Right lobe of liver (tissue), 6 donors: Measurements from ENCODE around the gene RELA. TPM values are rescaled to one million over a fixed set of nuclear protein-coding genes. Genes with fewer than 3 reads are reported as not detected.
A peak's percentile ranks its signal among the peaks of the same experiment; 100 is the strongest.

Source experiments
- ATAC-seq, 4 donors: fragments of 200-7000 bp; cut with Tn5 transposase; one replicate each; pipeline ENCODE4 v1.9.1; 2020; ENCODE audit warnings: mild to moderate bottlenecking in 4 of 4, moderate library complexity in 4 of 4
- DNase-seq, 3 donors: peaks; one replicate each; pipeline ENCODE4 v3.0.0-alpha.2; 2020
- H3K27ac ChIP-seq, 3 donors: fragments of 200-600 bp; one replicate each; pipeline ENCODE4 v1.8.0; 2022
- H3K27me3 ChIP-seq, 2 donors: fragments of 200-600 bp; one replicate each; pipeline ENCODE4 v1.8.0; 2022
- H3K36me3 ChIP-seq, 4 donors: fragments of 200-600 bp; sonication (generic) in 1 of 4; one replicate each; pipeline versions ENCODE4 v1.5.1 to v1.8.0; 2017 to 2022; ENCODE audit warnings: control low read depth in 1 of 4
- H3K4me1 ChIP-seq, 4 donors: fragments of 200-600 bp; sonication (generic) in 1 of 4; one replicate each; pipeline versions ENCODE4 v1.5.1 to v1.8.0; 2017 to 2022; ENCODE audit warnings: control low read depth in 1 of 4
- H3K4me3 ChIP-seq, 3 donors: fragments of 200-600 bp; one replicate each; pipeline ENCODE4 v1.8.0; 2022
- H3K9me3 ChIP-seq, 4 donors: fragments of 200-600 bp; sonication (generic) in 1 of 4; one replicate each; pipeline versions ENCODE4 v1.5.1 to v1.8.0; 2017 to 2022; ENCODE audit warnings: control low read depth in 1 of 4
- POLR2A ChIP-seq: fragments of 450-650 bp; IDR thresholded peaks from one replicate; pipeline ENCODE4 v1.6.1; 2017; ENCODE audit warnings: antibody characterized with exemption, mild to moderate bottlenecking
- WGBS: methylation state at CpG from one replicate; pipeline ENCODE4 v1.1.6; 2018; ENCODE audit warnings: low coverage, low lambda C conversion rate; ENCODE audit not compliant: insufficient coverage; ENCODE audit errors: missing lambda C conversion rate; 5-methylcytosine and 5-hydroxymethylcytosine counted together
- intact Hi-C, 2 donors: fragments of 100-400 bp; cut with DNase I; formaldehyde crosslinking; loops; one replicate each; pipeline versions ENCODE4 v1.11.2 to v1.14.1; 2022
- total RNA-seq, 6 experiments: library from RNA; depleted of rRNA in 2 of 6; stranded (reverse); fragments of >200 nt in 2 of 6; fragmentation: NEBNext Ultra II Directional in 3 of 6; extraction: Animal tissue kit (Norgen Biotek cat#: 25700) in 3 of 6; gene quantifications; one replicate each; pipeline versions ENCODE4 v1.1.0 to v1.2.4, GENCODE V29; 2016 to 2023
- TF ChIP-seq, protein P1 (sequence below), 4 donors: fragments of 200-600 bp in 3 of 4; fragments of 450-650 bp in 1 of 4; IDR thresholded peaks; one replicate each; pipeline versions ENCODE4 v1.5.1 to v1.8.0; 2016 to 2022; ENCODE audit warnings: antibody characterized with exemption in 4 of 4, mild to moderate bottlenecking in 2 of 4
- donor health status: DM: no; HTN: yes; CAD: no.
- donor health status: DM: no; HTN: no; CAD: no.
- donor health status: DM: no; HTN: no; CAD: no.
- donor health status: DM: no; HTN: yes; CAD: no.
- donor health status: DM: no; HTN: yes; CAD: no.

The RELA gene
- total RNA-seq, 6 experiments from 2014 or later = 27.8 to 51.1 (median 41.9) TPM

DNA sequence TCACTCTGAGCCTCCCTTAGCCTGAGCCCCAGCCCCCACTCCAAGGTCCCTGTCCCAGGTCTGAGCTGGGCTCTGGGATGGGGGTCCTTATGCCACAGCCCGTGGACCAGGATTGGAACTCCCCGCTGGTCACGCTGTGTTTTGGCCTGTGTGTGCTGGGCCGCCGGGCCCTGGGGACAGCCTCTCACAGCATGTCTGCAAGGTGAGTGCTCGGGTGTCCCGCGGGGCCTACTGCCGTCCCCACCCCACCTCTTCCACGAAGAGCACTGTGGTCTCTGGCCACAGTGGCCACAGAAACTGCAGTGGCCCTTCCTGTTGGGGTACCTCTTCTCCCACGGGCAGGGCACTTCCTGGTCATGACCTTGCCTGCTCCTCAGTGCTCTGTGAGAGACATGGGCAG lies 28.3 kb downstream of the RELA start:
- ATAC-seq (no peak), DNase-seq (no peak)
- Histone ChIP-seq H3K36me3 (peaks cover 0 to 37% (median 13%) of the 10 kb centered on the region in 4 donors), H3K27ac (no peak overlapping the region), H3K4me1 (peaks cover 0 to 31% (median 11%) of the 10 kb centered on the region in 4 donors), H3K4me3 (no peak overlapping the region), H3K27me3 (no peaks in the 10 kb centered on the region), H3K9me3 (no peaks in the 10 kb centered on the region)
- no CpG with 5 or more reads among the region's 11 CpGs for WGBS
- intact Hi-C loops = no loop called here
- TF ChIP-seq POLR2A = no peak
- TF ChIP-seq, protein P1, sequence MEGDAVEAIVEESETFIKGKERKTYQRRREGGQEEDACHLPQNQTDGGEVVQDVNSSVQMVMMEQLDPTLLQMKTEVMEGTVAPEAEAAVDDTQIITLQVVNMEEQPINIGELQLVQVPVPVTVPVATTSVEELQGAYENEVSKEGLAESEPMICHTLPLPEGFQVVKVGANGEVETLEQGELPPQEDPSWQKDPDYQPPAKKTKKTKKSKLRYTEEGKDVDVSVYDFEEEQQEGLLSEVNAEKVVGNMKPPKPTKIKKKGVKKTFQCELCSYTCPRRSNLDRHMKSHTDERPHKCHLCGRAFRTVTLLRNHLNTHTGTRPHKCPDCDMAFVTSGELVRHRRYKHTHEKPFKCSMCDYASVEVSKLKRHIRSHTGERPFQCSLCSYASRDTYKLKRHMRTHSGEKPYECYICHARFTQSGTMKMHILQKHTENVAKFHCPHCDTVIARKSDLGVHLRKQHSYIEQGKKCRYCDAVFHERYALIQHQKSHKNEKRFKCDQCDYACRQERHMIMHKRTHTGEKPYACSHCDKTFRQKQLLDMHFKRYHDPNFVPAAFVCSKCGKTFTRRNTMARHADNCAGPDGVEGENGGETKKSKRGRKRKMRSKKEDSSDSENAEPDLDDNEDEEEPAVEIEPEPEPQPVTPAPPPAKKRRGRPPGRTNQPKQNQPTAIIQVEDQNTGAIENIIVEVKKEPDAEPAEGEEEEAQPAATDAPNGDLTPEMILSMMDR (IDR thresholded peaks at IDR 0.05) = no peak

DNA sequence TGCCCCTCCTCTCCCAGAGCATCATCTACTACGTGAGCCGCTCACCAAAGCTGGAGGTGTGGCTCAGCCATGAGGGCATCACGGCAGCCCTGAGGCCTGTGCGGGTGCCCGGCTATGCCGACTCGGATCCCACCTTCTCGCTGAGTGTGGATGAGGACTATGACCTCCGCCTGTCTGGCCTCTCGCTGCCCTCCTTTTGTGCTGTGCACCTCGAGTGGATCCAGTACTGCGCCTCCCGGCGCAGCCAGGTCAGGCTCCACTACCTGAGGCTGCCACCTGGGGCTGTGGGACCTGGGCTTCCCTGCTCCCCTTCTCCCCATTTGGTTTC lies 28.6 kb downstream of the RELA start:
- Histone ChIP-seq H3K36me3 (peaks cover 0 to 41% (median 13%) of the 10 kb centered on the region in 4 donors), H3K27me3 (no peaks in the 10 kb centered on the region), H3K4me1 (peaks cover 0 to 31% (median 10%) of the 10 kb centered on the region in 4 donors), H3K9me3 (no peaks in the 10 kb centered on the region), H3K4me3 (no peak overlapping the region), H3K27ac (no peak overlapping the region)
- intact Hi-C loops = no loop called here
- ATAC-seq = no peak
- no peak for DNase-seq
- WGBS = 40% methylated on average over 1 of the region's 14 CpGs
- no peak for TF ChIP-seq POLR2A
- TF ChIP-seq, protein P1 (IDR thresholded peaks at IDR 0.05) = no peak

DNA sequence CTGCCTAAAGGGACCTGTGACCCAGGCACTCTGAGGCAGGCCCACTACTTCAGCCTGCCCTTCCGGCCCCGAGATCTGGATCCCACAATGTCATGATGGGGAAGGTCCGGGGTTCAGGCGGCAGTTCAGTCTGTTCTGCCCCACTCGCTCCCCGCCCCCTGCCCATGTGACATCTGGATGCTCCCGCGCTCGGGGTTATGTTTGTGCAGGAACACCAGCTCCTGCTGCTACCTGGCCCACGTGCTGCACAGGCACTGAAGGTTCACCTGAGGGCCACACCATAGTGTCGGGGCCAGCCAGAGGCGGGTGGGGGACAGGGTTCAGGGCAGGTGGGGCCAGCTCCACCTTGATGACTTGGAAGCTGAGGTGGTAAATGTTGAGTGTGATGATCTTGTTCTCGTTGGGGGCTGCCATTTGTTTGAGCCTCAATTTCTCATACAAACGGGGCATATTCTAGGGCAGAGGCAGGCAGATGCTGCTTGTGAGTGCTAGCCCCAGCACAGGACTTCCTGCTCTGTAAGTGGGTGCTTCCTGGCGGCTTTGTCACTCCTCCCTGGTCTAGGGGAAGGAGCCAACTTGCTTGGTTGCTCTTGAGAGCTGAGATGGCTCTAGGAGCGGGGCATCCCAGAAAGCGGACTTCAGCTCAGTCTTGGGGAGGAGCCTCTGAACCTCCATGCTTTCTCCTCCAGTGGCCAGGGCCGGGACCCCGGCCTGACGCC lies 29.2 kb downstream of the RELA start:
- no peak for TF ChIP-seq POLR2A
- TF ChIP-seq, protein P1 (IDR thresholded peaks at IDR 0.05) = no peak
- intact Hi-C loops = no loop called here
- 30% methylated on average over 9 of the region's 20 CpGs for WGBS
- Histone ChIP-seq H3K27me3 (no peaks in the 10 kb centered on the region), H3K36me3 (peaks cover 0 to 46% (median 13%) of the 10 kb centered on the region in 4 donors), H3K4me1 (peaks cover 0 to 30% (median 7%) of the 10 kb centered on the region in 4 donors), H3K9me3 (no peaks in the 10 kb centered on the region), H3K4me3 (no peak overlapping the region), H3K27ac (no peak overlapping the region)
- DNase-seq (peak in 2 of 3 donors; percentile 79 to 80), ATAC-seq (peak in 3 of 4 donors; percentile 3 to 60 (median 33))

DNA sequence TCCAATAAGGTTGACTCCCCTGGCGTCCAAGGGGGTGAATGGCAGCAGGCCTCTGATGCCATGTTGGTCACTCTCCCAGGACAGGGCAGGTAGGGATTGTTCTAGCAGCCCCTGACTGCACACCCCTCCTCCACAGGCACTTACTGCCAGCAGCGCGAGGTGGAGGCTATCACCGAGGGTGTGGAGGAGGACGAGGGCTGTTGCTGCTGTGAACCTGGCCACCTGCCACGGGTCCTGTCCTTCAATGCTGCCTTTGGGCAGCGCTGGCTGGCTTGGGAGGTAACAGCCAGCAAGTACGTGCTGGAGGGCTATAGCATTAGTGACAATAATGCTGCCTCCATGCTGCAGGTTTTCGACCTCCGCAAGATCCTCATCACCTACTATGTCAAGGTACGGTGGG lies 32.5 kb downstream of the RELA start:
- ATAC-seq (no peak), DNase-seq (no peak)
- H3K27ac ChIP-seq = no peak overlapping the region
- no CpG with 5 or more reads among the region's 11 CpGs for WGBS
- no peaks in the 10 kb centered on the region for H3K9me3 ChIP-seq
- intact Hi-C loops = no loop called here
- peaks cover 0 to 10% (median 4%) of the 10 kb centered on the region in 4 donors for H3K4me1 ChIP-seq
- H3K27me3 ChIP-seq = no peaks in the 10 kb centered on the region
- TF ChIP-seq, protein P1 (IDR thresholded peaks at IDR 0.05) = no peak
- no peak for TF ChIP-seq POLR2A
- H3K36me3 ChIP-seq = peaks cover 0 to 60% (median 20%) of the 10 kb centered on the region in 4 donors
- H3K4me3 ChIP-seq = no peak overlapping the region
